HG03280 (cell line): ENCODE results near the gene APOA1.
"Not testable (repeated sequence)": the region's sequence is repeated elsewhere in the genome, so short reads cannot be mapped to it uniquely, and the experiment has no call there.

Experiments
- ATAC-seq: cut with Tn5 transposase; IDR thresholded peaks from one replicate; pipeline ENCODE4 v1.9.1; 2021; ENCODE audit warnings: mild to moderate bottlenecking, moderate library complexity; ENCODE audit not compliant: unreplicated experiment

The APOA1 gene

DNA sequence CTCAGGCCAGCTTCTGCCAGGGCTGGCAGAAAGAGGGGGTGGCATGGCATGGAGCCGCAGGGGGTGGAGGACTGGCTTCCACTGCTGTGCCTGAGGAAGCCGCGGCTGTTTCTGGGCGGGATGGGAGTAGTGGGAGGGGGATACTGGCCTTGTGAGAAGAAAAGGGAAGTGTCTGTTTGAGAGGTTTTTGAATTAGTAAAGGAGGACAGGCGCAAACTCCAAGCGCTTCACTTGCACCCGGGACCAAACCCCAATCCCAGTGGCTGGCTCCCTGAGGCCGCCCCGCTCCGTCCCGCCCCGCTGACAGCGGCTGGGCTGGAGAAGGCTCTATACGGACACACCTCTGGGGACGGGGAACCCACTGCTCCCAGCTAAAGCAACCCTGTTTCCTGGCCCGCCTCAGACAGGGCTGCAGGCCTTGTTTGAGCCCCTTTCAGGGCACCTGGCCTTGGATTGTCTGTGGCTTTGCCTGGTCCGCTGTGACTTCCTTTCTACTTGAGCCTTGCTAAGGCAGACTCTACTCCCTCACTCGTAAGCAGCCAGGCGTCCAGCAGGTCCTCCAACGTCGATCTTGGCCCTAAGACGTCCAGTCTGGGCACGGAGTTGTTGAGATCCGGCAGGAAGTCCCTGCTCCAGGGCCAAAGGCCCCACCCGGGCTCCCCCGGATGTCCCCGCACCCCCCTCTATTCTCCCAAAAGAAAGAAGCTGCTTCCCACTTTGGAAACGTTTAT lies 2.2 kb downstream of the APOA1 start:
- no peak for ATAC-seq

DNA sequence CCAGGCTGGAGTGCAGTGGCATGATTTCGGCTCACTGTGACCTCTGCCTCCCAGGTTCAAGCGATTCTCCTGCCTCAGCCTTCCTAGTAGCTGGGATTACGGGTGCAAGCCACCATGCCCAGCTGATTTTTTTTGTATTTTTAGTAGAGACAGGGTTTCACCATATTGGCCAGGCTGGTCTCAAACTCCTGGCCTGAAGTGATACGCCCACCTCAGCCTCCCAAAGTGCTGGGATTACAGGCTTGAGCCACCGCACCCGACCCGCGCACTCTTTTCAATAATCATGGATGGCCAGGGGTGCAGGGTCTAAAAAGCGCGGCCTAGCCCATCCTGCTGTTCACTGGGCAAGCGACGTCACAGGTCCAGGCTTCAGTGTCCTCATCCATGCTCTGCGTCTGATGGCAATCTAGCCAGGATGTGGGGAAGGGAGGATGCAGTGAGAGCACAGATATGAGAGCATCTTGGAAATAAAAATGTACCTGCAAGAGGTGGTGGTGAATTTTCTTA lies 2.8 kb downstream of the APOA1 start:
- not testable (repeated sequence) for ATAC-seq

DNA sequence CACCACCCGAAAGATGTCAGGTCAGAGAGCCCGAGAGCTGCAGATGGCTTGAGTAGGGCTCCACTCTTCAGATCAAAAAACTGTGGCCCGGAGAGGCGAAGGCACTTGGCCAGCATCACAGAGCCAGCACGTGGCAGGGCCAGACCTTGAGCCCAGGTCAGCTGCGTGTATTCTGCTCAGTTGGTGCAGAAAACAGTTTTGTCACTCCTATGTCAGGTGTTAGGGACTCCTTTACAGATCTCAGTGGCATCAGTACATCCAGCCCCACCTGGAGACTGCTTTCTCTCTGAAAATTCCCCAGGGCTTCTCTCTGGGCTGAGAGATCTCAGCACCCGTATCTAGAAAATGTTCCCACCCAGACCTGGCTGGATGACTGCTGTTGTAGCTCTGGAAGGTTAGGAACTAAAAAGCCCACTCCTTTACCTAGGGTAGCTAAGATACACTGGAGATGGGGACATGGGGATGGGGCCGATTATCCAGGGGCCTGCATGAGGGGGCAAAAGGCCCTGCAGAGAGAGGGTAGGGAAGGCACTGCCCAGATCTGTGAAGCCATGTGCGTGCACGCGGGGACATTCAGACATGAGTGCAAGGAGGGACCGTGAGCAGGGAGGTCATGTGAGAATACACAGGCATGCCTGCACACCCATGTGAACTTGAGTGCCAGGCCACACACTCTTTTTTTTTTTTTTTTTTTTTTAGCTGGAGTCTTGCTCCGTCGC lies 3.4 kb downstream of the APOA1 start:
- no peak for ATAC-seq

DNA sequence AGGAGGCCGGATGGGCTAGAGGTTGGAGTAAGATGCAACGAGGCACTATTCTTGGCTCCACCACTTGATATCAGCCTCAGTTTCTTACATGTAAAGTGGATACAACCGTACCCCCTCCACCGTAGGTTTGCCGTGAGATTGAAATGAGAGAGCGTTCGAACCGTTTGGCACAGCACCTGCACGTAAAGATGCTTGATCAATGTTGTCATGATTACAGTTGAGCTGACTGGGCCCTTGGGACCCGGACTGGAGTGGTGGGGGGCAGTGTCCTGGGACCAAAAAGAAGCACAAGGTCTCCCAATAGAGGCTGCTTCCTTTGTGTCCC lies 4.0 kb downstream of the APOA1 start:
- no peak for ATAC-seq

DNA sequence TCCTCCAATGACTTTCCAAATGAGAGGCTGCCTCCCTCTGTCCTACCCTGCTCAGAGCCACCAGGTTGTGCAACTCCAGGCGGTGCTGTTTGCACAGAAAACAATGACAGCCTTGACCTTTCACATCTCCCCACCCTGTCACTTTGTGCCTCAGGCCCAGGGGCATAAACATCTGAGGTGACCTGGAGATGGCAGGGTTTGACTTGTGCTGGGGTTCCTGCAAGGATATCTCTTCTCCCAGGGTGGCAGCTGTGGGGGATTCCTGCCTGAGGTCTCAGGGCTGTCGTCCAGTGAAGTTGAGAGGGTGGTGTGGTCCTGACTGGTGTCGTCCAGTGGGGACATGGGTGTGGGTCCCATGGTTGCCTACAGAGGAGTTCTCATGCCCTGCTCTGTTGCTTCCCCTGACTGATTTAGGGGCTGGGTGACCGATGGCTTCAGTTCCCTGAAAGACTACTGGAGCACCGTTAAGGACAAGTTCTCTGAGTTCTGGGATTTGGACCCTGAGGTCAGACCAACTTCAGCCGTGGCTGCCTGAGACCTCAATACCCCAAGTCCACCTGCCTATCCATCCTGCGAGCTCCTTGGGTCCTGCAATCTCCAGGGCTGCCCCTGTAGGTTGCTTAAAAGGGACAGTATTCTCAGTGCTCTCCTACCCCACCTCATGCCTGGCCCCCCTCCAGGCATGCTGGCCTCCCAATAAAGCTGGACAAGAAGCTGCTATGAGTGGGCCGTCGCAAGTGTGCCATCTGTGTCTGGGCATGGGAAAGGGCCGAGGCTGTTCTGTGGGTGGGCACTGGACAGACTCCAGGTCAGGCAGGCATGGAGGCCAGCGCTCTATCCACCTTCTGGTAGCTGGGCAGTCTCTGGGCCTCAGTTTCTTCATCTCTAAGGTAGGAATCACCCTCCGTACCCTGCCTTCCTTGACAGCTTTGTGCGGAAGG lies 4.8 kb downstream of the APOA1 start:
- no peak for ATAC-seq

DNA sequence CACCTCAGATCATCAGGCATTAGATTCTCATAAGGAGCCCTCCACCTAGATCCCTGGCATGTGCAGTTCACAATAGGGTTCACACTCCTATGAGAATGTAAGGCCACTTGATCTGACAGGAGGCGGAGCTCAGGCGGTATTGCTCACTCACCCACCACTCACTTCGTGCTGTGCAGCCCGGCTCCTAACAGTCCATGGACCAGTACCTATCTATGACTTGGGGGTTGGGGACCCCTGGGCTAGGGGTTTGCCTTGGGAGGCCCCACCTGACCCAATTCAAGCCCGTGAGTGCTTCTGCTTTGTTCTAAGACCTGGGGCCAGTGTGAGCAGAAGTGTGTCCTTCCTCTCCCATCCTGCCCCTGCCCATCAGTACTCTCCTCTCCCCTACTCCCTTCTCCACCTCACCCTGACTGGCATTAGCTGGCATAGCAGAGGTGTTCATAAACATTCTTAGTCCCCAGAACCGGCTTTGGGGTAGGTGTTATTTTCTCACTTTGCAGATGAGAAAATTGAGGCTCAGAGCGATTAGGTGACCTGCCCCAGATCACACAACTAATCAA lies 5.6 kb downstream of the APOA1 start:
- ATAC-seq, result no peak

DNA sequence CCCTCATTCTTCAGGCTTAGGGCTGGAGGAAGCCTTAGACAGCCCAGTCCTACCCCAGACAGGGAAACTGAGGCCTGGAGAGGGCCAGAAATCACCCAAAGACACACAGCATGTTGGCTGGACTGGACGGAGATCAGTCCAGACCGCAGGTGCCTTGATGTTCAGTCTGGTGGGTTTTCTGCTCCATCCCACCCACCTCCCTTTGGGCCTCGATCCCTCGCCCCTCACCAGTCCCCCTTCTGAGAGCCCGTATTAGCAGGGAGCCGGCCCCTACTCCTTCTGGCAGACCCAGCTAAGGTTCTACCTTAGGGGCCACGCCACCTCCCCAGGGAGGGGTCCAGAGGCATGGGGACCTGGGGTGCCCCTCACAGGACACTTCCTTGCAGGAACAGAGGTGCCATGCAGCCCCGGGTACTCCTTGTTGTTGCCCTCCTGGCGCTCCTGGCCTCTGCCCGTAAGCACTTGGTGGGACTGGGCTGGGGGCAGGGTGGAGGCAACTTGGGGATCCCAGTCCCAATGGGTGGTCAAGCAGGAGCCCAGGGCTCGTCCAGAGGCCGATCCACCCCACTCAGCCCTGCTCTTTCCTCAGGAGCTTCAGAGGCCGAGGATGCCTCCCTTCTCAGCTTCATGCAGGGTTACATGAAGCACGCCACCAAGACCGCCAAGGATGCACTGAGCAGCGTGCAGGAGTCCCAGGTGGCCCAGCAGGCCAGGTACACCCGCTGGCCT lies 7.1 kb downstream of the APOA1 start:
- no peak for ATAC-seq

DNA sequence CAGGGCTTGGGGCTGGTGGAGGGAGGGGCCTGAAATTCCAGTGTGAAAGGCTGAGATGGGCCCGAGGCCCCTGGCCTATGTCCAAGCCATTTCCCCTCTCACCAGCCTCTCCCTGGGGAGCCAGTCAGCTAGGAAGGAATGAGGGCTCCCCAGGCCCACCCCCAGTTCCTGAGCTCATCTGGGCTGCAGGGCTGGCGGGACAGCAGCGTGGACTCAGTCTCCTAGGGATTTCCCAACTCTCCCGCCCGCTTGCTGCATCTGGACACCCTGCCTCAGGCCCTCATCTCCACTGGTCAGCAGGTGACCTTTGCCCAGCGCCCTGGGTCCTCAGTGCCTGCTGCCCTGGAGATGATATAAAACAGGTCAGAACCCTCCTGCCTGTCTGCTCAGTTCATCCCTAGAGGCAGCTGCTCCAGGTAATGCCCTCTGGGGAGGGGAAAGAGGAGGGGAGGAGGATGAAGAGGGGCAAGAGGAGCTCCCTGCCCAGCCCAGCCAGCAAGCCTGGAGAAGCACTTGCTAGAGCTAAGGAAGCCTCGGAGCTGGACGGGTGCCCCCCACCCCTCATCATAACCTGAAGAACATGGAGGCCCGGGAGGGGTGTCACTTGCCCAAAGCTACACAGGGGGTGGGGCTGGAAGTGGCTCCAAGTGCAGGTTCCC lies 7.8 kb downstream of the APOA1 start, which contains the start of gene APOC3:
Gene APOC3 (plus strand): TSS at position 383 of the 659 bp plus-strand sequence. CDS start 676 bp downstream, outside the sequence.
- no peak for ATAC-seq

DNA sequence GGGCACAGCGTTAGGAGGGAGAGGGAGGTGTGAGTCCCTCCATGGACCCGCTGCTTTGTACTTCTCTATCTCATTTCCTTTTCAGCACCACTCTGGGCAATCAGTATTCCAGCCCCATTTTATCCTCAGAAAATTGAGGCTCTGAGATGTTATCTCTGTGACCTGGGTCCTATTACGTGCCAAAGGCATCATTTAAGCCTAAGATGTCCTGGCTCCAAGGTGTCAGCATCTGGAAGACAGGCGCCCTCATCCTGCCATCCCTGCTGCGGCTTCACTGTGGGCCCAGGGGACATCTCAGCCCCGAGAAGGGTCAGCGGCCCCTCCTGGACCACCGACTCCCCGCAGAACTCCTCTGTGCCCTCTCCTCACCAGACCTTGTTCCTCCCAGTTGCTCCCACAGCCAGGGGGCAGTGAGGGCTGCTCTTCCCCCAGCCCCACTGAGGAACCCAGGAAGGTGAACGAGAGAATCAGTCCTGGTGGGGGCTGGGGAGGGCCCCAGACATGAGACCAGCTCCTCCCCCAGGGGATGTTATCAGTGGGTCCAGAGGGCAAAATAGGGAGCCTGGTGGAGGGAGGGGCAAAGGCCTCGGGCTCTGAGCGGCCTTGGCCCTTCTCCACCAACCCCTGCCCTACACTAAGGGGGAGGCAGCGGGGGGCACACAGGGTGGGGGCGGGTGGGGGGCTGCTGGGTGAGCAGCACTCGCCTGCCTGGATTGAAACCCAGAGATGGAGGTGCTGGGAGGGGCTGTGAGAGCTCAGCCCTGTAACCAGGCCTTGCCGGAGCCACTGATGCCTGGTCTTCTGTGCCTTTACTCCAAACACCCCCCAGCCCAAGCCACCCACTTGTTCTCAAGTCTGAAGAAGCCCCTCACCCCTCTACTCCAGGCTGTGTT lies 8.5 kb downstream of the APOA1 start:
- no peak for ATAC-seq

DNA sequence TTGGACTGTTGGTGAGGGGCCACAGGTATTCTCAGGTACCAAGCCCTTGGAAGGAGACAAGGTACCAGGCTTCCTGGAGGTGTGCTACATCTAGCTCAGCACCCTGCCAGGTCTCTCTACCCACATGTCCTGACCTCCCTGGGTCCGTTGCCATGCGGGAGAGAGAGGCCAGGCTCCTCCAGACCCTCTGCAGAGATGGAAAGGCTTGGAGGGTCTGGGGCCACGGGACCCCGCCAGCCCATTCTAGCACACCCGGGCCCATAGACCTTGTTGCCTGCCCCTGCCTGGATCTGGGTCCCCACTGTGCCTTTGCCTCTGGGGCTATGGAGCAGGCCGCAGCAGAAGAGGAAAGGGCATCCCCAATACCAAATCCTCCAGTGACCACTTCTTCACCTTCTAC lies 10.0 kb downstream of the APOA1 start:
- no peak for ATAC-seq

DNA sequence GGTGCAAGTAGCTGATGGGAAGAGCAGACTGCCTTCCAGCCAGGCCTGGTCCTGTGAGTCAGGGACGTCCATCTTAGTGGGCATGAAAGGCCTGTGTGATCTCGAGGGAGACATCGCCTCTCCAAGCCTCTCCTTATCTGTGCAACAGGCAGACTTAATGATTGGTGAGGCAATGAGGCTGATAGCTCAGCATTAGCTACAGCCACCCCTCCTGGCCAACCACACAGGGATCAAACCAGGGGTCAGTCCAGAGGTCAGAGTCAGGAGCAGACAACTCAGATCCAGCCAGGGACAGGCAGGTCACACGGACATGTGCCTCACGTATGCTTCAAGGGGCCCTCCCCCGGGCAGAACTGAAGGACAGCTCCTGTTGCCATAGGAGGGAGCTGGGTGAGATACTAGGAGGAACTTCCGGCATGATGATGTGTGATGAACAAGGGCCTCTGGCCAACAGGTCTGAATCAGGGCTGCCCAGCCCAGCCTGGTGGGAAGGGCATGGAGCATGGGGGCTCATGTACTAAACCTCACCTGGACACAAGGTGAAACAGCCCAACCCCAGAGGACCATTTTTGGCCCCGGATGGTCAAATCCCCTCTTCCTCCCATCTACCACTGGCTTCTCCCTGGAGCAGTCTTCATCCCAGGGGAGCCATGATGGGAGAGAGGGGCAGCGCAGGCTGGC lies 10.5 kb downstream of the APOA1 start:
- ATAC-seq, result no peak

DNA sequence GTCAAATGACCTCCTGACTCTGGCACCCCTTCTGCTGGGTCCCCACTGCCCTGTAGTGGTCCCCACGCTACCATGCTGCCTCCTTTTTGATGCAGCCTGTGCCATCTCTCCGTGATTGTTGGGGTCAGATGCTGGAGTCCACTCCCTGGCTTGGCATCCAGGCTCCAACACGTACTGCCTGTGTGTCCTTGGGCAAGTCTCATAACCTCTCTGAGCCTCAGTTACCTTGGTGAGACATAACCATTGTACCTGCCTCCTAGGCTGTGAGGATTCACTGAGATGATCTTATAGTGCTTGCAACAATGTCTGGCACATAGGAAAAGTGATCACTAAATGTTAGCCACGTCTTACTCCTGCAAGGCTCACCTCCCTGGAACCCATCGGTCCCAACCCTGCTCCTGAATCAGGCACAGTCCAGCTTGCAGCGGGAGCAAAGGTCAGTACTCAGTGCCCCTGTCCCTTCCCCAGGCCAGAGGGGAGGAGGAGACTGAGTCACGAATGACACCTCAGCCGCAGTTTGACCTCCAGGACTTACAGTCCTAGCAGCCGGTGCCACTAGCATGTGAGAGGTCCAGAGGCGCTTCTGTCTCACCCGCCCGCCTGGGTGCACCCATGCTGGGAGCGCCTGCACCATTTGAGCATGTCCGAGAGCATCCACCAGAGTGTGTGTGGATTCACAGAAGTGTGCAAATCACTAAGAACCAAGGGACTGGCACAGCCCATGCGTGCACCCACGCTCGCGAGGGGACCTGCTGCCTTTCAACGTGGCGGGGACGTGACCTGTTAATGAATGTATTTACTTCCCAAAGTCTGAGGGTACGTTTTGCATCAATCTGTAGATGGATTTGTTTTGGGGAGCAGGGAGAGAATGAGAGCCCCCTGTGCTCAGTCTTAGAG lies 11.3 kb downstream of the APOA1 start:
- ATAC-seq, result no peak

DNA sequence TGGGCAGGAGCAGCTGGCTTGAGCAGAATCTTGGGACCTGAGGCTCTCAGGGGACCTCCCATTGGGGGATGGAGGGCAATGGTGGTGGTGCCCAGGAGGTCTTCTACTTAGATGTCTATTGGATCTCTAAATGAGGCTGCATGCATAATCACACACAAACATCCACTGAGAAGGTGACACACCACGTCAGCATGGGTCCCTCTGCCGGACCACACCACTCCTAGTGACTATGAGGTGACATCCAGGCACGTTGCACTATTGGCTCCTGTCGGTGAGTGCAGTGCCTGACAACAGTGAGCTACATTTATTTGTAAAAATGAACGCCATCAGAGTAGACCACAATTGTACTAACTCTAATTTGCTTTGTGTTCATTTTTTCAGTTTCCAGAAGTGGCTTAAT lies 12.0 kb downstream of the APOA1 start:
- no peak for ATAC-seq

DNA sequence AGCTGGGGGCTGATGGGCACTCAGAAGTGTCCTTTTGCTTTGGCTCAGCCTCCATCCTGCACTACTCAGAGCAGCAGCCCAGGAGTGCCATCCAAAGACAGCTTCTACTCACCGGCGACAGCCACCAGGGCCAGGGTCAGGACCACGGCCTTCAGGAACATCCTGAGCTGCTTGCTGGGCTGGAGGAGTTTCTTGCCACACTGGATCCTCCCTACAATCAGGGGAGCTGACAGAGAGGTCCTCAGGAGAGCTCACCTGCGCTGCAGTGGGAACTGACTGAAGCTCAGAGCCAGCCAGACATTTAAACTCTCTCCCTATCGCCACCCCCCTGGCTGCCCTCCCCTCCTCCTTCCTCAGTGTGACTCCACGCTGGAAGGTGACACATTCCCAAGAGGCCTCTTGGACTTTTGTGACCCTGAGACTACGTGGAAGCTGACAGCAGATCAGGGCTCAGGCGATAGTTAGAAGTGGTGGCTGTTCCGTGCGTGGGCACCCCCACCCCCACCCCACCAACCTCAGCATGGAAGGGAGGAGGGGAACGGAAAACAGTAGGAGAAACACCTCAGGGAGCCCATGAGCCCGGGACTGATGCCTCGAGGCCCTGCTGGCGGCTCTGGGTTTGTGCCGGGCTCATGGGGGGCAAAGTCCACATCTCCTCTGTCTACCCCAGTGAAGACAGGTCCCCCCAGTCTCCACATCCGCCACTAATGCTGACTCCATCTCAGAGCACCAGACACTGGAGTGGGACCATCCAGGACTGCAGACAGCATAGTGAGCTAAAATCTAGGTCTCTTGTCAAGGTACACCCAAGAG lies 14.2 kb downstream of the APOA1 start, which contains the start of gene APOA4:
Gene APOA4 (minus strand): TSS at position 274 of the 813 bp plus-strand sequence. CDS start 113 bp downstream, at position 161.
- no peak for ATAC-seq

DNA sequence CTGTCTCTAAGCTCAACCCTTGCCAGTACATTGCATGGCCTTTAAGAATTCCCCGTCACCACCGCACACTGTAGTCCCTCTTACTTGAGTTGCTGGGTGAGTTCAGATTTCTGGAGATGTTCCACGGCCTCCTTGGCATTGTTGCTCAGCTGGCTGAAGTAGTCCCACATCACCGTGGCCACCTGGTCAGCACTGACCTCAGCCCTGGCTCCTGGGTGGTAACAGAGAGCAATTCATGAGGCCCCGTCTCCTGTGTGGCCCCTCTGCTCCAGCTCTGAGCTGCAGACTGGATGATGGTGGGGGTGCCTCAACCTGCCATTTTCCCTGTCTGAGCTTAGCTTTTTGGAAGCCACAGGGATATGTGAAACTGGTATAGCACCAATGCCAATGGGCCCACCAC lies 14.8 kb downstream of the APOA1 start:
- ATAC-seq, result no peak
